ENCODE results near the gene PKDCC. TPM values are rescaled to one million over a fixed set of nuclear protein-coding genes. Genes with fewer than 3 reads are reported as not detected.

PKDCC gene
- total RNA-seq, 2 donors from 2014 or later, result 25.7 to 93.9 TPM

DNA sequence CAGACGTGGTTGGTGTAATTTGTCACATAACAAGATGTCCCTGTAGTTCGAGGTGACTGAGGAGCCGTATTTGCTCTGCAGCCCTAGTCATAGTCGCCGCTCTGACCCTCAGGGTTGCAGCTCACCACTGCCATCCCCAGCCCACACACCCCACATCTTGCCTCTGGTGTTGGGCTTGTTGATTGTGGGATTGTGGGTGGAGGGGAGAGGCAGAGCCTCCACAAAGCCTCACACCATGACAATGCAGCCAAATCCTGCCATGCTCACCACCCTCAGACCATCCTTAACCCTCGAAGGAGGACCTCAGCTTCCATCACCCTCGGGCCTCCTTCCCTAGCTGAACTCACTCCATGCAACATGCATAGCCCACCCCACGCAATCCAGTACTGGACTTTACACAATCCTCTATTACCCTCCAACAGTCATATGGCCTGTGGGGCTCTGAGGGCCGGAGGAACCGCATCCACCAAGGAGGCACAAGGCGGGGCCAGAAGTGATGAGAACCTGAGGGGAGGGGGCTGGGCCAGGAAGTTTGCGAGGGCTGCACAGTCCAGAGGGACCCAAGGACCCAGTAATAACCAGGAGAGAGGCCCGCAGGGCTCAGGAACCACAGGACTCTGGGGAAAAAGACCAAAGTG lies 11.6 kb downstream of the PKDCC start:
- H3K4me1 ChIP-seq, result peaks cover 41% of the 10 kb centered on the region
- intact Hi-C loops (cut with DNase I), result no loop called here

DNA sequence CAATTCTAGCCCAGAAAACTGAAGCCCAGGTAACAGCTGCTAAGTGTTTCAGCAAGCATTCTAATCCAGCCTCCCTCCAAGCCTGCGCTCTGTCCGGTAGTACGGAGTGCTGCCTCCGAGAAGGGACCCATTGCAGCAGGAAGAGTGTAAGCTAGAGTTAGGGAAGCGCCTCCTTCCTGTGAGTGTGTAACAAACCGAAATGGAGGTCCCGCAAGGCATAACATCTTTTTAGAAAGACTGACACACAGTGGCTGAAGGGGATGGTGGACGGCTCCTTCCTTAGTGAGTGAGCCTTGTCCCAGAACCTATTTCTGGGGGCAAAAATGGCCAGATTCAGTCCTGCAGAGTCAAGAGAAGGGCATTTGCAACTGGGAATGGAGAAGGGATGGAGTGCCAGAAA lies 12.2 kb downstream of the PKDCC start:
- Histone ChIP-seq H3K27me3 (no peaks in the 10 kb centered on the region), H3K4me1 (peaks cover 39% of the 10 kb centered on the region), H3K9me3 (no peaks in the 10 kb centered on the region), H3K36me3 (replicated peaks in 1 of 2; ENCODE audit: insufficient read depth in 1 of 2, low read depth in 2 of 2) (peaks cover 0 to 5% of the 10 kb centered on the region in 2 donors), H3K27ac (peak overlapping the region in 1 of 4 donors; percentile 14), H3K4me3 (no peak overlapping the region)
- 63 to 75% methylated on average over 8 of the region's 8 CpGs for WGBS, 2 donors
- ATAC-seq (no peak), DNase-seq (no peak)
- intact Hi-C loops (cut with DNase I), result no loop called here
- TF ChIP-seq, protein P1, sequence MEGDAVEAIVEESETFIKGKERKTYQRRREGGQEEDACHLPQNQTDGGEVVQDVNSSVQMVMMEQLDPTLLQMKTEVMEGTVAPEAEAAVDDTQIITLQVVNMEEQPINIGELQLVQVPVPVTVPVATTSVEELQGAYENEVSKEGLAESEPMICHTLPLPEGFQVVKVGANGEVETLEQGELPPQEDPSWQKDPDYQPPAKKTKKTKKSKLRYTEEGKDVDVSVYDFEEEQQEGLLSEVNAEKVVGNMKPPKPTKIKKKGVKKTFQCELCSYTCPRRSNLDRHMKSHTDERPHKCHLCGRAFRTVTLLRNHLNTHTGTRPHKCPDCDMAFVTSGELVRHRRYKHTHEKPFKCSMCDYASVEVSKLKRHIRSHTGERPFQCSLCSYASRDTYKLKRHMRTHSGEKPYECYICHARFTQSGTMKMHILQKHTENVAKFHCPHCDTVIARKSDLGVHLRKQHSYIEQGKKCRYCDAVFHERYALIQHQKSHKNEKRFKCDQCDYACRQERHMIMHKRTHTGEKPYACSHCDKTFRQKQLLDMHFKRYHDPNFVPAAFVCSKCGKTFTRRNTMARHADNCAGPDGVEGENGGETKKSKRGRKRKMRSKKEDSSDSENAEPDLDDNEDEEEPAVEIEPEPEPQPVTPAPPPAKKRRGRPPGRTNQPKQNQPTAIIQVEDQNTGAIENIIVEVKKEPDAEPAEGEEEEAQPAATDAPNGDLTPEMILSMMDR (IDR thresholded peaks at IDR 0.05), result no peak
- TF ChIP-seq POLR2A (IDR thresholded peaks at IDR 0.05), result no peak

More for the DNA sequence above, 11.6 kb downstream of the PKDCC start:
- WGBS, 2 donors, result 89 to 92% methylated on average over 10 to 13 of the region's 13 CpGs
- Histone ChIP-seq H3K9me3 (no peaks in the 10 kb centered on the region), H3K27ac (no peak overlapping the region), H3K27me3 (no peaks in the 10 kb centered on the region), H3K4me3 (no peak overlapping the region), H3K36me3 (replicated peaks in 1 of 2; ENCODE audit: insufficient read depth in 1 of 2, low read depth in 2 of 2) (peaks cover 0 to 5% of the 10 kb centered on the region in 2 donors)
- TF ChIP-seq POLR2A (IDR thresholded peaks at IDR 0.05), result no peak
- TF ChIP-seq, protein P1 (IDR thresholded peaks at IDR 0.05), result no peak
- ATAC-seq (no peak), DNase-seq (no peak)

DNA sequence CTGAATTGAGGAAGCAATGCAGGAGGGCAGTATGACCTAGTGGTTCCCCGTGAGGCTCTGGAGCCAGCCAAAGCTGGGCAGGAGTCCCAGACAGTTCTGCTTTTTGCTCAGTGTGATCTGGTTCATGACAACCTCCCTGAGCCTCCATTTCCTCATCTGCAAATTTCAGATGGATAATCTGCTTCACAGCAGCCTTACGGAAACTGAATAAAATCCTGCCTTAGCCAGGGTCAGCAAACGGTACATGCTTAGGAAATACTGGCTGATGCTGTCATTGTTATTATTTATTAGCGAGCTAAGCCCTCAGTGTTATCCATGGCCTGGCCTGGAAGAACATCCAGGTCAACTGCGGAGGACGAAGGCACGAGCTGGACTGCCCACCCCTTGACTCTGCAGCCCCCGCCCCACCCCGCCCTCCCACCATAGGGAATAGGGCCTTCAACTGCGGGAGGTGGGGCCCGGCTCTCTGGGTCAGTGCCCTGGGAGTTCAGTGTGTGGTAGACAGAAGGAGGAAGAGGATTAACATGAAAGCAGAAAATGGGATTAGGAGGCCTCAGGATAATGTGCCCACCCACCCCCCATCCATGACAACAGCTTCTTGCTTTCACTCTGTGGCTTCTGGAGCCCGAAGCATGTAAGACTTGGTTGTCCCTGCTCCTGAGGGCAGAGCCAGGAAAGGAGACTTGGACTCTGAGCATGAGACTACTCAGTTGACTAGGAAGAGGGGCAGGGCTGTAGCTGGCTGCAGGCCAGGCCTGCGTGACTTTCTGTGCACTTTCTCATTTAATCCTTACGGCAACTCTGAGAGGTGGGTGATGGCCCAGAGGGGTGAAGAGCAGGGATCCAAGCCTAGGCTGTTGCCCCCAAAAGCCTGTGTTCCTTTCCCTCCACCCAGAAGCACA lies 13.1 kb downstream of the PKDCC start:
- intact Hi-C loops (cut with DNase I), result no loop called here
- H3K27ac ChIP-seq, result peak overlapping the region in 2 of 4 donors; percentile 13 to 14
- WGBS, 2 donors, result 71 to 78% methylated on average over 13 to 14 of the region's 14 CpGs
- no peak overlapping the region for H3K4me3 ChIP-seq
- TF ChIP-seq POLR2A (IDR thresholded peaks at IDR 0.05), result no peak
- TF ChIP-seq, protein P1 (IDR thresholded peaks at IDR 0.05), result no peak
- H3K36me3 ChIP-seq (replicated peaks in 1 of 2; ENCODE audit: insufficient read depth in 1 of 2, low read depth in 2 of 2), result peaks cover 0 to 5% of the 10 kb centered on the region in 2 donors
- no peaks in the 10 kb centered on the region for H3K27me3 ChIP-seq
- DNase-seq, result peak in 2 of 4 donors; percentile 24 to 56
- peak; percentile 34 for ATAC-seq
- H3K9me3 ChIP-seq, result no peaks in the 10 kb centered on the region
- peaks cover 34% of the 10 kb centered on the region for H3K4me1 ChIP-seq

DNA sequence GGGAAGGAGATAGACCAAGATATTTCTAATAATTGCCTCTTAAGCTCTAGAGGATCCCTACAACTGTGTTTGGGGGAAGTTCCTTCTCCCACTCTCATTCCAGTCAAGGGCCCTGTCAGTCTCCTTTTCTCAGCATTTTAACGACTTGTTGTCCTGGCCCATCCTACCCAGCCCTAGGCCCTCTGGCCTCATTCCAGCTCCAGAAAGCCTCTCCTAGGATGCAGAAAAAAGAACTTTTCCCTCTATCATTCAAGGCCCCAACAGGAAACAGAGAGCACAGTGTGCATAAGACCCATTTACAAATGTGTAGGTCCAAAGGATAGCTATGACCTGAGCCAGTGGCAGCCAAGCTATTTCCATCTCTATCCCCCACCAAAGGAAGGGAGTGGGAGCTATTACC lies 14.0 kb downstream of the PKDCC start:
- H3K27me3 ChIP-seq, result no peaks in the 10 kb centered on the region
- 77 to 79% methylated on average over 1 of the region's 1 CpG for WGBS, 2 donors
- H3K4me1 ChIP-seq, result peaks cover 26% of the 10 kb centered on the region
- no peak for TF ChIP-seq POLR2A (IDR thresholded peaks at IDR 0.05)
- TF ChIP-seq, protein P1 (IDR thresholded peaks at IDR 0.05), result no peak
- intact Hi-C loops (cut with DNase I), result no loop called here
- H3K4me3 ChIP-seq, result no peak overlapping the region
- DNase-seq (no peak), ATAC-seq (no peak)
- H3K36me3 ChIP-seq (replicated peaks in 1 of 2; ENCODE audit: insufficient read depth in 1 of 2, low read depth in 2 of 2), result peaks cover 0 to 4% of the 10 kb centered on the region in 2 donors
- H3K27ac ChIP-seq, result no peak overlapping the region
- no peaks in the 10 kb centered on the region for H3K9me3 ChIP-seq

Data from body of pancreas (tissue), 4 donors.